HG03196 (cell line): ENCODE measurements around the gene DAB2IP.
"Not testable (repeated sequence)": the region's sequence is repeated elsewhere in the genome, so short reads cannot be mapped to it uniquely, and the experiment has no call there.

Experiments used
- ATAC-seq: cut with Tn5 transposase; IDR thresholded peaks from one replicate; pipeline ENCODE4 v1.9.1; 2021; ENCODE audit not compliant: unreplicated experiment

Gene DAB2IP

DNA sequence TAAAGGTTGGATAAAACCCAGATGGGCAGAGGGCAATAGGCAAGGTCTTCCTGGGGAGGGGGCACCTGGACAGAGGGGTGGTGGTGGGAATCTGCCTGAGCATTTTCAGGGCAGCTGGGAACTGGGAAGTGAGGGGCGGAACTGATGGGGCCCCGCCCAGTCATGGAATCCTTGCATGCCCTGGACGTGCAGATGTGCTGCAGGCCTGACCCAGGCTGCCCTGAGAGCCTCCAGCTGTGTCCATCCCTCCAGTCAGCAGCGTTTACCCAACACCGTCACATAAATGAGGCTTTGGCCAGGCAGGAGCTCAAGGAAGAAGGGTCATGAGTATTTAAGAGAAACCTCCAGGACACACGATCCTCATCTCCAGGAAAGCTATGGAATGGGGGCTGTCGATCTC is 70.3 kb downstream of the DAB2IP start:
- no peak for ATAC-seq

DNA sequence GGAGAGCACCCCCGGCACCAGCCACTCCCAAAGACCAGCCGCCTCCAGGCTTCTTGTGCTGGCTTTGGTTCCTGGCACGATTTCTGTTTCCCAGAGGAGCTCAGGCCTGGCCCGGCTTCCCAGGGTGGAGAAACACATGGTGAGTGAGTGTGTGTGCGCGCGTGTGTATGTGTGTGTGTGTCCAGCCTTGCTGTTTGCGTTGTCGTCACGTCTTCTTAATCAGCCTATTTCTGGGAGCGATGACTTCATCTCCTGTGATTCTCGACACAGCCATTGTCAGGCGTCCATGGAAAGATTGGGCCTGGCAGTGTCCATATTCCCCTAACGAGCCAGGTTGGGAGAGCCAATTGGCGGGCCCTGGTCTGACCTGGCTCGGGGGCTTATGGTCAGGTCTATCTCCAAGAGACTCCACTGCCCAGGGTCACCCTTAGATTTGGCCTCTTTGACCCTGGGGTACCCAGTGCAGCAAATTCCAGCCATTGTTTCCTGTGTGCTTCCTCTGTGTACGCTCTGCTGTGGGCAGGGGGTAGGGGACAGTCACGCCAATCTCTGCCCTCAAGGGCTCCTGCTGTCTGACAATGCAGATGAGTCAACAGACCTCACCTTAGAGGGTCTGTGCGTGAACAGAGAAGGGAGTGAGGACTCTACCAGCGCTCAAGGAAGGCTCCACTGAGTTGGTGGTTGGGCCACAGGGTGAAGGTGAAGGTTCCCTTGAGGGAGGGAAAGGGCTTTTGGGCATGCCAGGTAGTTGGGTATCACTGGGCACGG is 73.8 kb downstream of the DAB2IP start:
- no peak for ATAC-seq

DNA sequence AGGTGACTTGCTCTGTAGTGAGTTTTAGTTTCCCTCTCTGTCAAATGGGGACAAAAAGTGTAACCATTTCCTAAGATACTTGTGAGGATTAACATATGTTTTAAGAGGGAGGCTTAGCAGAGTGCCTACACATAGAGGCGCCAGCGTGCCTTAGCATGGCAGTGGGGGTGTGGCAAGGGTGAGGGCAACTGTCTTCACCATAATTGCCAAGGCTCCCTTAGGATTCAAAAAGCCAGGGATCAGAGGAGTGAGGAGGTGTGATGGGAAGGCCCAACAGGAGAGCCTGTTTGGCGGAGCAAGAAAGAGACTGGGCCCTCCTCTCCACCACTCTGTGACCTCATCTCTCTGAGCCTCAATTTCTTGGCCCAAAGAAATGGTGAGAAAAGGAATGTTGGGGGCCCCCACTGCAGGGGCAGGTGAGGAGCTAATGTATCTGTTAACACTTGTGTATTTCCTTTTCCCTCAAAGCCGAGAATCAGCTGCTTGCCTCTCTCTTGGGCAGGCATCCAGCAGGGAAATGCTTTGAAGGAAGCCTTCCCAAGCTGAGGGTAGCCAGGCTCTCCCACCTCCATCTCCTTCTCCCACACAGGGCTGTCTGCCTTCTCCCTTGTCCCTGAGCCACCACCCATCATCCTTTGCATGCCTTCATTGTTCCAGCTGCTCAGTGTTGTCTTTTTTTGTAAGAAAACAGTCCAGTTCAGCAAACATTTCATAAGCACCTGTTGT is 76.0 kb downstream of the DAB2IP start:
- no peak for ATAC-seq

DNA sequence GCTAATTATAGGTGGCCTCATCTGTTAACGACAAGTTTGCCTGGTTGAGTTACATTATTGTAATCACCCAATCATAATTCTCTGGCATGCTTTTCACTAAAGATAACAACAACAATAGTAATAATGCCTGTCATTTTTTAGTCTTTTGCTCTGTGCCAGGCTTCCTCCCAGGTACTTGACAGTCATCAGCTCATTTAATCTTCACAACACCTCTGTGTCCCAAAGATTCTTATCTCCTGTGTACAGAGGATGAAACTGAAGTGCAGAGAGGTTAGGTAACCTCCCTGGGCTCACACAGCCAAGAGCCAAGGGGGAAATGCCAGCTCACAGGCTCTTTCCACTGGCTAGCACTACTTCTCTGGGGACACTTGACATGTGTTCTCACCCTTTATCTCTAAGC is 77.5 kb downstream of the DAB2IP start:
- ATAC-seq, result no peak

DNA sequence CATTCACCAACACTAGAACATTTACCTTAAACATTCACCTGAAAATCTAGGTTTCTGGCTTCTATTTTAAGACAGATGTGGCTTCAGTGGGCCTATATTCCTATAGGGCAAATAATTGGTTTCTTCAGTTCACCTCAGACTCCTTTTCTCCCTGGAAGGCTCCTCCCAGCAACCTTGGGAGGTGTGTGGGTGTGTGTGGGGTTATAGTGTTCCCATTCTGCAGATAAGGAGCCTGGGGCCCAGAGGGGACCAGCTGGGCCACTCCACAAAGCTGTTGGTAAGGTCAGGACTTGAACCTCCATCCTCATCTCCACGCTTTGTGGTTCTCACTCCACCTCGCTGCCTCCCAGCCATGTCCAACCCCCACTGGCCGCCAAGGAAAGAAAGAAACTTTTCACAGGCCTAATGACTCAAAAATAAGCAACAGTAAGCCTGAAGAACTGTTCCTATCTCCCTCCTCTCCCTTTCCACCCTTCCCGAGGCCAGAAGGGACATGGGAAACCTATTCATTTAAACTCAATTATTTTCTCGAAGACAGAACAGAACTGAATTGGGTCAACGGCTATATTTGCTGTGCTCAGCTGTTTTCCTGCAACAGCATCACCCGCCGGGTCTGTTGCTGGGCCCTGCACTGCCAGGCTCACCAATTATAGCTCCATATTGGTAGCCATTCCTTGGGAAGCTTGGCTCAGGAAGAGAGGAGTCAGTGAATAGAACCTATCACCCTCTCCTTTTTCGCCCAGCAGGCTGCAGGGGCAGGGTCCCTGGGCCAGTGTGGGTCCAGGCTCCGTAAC is 78.5 kb downstream of the DAB2IP start:
- ATAC-seq, result no peak

DNA sequence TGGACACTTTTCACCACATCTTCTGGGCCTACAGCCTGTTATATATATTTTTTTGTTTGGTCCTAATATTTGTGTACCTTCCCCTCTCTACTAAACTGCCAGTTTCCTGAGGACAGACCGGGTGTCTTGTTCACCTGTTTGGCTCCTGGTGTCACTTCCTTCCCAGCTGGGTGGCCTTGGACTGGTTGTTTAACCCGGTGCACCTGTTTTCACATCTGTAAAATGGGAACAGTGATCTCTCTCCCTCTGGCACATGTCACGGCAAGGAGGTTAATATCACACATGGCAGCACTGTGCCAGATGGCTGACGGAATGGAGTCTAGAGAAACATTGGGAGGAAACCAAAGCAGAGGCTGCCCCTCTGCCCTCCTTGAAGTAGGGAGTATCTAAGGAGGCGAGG is 79.7 kb downstream of the DAB2IP start:
- no peak for ATAC-seq

DNA sequence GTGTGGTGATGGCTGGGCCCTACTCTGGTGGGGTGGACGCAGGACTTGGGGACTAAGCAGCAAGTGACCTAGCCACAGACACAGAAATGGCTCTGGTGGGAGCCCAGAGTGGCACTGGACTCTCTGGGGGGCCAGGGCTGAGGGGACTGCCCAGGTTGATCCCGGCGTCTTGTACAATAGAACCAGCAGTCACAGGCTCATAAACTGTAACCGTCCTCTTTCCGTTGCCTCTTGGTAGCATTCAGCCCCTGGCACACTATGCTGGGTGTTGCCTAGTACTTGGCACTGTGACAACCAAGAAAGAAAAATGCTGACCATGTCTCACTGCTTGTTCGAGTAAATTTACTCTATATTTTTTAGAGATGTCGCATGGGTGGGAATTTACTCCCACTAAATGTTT is 80.5 kb downstream of the DAB2IP start:
- ATAC-seq, result no peak

DNA sequence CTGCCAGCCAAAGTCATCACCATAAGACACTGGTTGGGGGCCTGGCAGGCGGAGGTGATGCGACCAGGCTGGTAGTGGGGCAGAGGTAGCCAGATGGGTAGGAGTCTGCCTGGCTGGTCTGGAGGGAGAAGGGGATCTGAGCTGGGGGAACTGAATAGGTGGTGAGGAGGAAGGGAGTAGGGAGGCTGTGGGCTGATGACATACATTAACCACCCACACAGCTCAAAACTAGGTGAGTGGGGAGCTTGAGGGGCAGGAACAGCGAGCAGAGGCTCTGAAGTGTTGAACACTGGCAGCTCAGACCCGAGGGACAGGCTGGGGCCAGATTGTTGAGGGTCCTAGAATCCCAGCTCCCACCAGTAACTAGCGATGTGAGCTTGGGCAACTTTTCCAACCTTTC is 81.0 kb downstream of the DAB2IP start:
- no peak for ATAC-seq

DNA sequence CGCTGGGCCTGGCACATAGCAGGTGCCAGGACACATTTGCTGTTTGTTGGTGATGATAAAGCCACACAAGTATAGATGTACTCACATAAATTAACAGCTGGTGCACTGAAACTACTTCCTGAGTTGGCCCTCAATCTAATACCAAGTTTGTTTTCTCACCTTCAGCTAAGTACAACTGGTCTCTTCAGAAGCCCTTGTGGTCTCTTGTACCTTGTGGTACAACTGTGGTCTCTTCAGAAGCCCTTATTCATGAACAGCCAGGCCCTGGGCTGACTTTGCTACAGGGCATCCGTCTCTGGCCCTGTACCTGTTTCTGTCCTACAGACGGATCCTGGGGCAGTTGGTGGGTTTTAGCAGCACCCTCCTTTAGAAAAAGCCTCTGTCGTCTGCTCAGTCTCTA is 81.5 kb downstream of the DAB2IP start:
- ATAC-seq, result no peak

DNA sequence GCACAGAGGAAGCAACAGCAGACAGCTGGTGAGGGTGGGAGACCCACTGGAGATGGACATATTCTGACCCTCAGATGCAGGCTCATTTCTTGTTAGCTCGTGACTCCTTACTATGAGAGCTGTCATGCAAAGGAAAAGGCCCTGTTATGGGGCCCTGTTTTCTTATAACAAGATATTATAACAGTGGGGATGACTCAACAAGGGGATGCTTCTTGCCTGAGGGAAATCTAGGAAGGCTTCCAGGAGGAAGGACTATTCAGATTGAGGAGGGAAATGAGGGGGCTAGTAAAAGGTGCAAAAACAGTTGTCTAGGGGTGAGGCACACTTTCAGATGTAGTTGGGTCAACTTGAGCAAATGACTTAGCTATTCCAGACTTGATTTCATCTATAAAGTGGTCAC is 83.0 kb downstream of the DAB2IP start:
- no peak for ATAC-seq

DNA sequence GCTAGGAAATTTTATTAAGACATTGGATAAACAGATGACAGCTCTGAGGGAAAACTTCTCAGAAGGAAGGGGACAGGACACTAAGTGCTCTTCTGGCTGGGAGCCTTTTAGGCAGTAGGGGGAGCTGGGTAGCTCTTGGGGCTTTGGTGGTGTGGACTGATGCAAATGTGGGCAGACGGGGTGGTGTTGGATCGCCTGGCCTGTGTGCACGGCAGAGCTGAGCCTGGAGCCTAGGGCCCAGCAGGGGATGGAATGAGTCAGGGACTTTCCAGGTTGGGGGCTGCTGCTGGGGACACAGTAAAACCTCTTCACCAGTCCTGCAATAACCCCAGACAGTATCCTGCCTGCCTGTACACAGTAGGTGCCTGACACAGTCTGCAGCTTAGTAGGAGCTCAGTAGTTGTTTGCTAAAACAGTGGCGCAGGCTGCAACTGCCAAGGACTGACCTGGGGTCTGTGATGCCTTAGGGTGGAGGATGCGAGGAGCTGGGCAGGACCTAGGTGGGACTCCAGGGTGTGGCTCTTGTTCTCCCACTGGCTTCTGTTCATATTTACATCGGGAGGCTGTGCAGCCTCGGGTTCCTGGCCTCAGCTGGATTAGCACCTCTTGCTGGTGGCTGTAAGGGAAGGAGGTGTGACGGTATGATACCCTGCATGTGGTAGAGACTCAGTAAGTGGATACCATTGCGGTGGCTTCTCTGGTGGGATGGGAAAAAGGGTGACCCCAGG is 83.8 kb downstream of the DAB2IP start:
- ATAC-seq, result no peak

DNA sequence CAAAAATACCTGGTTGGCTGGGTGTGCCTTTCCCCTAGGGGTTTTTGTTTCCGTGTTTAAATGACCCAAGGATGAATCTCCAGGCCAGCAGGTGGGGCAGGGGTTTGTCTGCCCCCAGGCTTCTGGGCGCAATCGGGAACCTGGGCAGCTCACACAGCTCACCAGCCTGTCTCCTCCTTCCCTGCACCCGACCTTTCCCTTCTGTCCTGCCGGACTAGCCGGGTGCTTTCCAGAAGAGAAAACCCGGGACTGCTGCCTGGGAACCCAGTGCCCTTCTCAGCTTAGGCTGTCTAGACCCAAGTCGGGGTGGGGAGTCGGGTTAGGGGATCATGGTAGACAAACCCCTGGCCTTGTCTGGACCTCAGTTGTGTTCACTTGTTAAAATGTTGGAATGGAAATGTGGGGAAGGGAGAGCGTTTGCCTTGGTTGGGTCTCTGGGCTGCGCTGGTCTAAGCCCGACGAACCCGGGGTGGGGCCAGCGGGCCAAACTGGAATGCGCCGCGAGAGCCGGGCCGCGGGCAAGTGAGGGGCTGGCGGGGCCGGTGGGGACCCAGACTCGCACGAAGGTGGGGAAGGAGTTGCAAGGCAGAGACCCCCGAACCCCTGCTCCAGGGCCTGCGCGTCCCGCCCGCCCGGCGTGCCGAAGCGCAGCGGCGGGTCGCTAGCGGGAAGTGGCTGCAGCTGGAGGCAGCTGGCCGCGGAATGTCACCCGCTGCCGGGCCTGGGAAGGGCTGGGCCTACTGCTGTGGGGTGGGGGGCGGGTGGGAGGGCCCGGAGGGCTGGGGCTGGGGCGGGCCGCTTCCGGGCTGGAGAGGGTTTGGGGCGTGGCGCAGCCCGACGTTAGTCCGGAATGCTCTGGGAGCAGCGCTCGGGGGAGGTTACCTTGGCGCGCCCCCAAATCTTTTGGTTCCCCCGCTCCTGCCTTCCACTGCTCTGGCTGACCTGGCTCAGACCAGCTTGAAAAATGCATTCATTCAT is 84.6 kb downstream of the DAB2IP start:
- ATAC-seq, result no peak

DNA sequence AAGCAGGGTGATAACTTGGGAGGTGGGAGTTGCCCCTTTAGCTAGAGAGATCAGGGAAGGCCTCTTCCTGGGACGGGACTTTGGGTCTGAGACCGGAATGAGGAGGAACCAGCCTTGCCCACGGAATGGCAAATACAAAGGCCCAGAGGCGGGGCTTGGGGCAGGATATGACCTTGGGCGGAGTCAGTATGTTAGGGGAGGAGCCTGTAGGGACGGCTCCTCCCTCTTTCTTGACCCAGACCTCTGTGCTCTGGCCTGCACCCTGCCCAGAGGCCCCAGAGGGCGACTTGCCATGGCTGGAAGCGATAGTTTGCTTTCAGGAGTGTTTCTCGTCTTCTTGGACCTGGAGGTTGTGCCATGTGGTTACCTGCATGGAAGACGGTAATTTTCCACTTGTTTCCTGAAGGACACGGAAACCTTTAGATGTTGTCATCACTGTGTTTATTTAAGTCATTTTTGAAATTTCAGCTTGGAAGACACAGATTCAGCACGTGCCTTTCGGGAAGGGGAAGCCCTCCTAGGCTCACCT is 85.6 kb downstream of the DAB2IP start:
- no peak for ATAC-seq

DNA sequence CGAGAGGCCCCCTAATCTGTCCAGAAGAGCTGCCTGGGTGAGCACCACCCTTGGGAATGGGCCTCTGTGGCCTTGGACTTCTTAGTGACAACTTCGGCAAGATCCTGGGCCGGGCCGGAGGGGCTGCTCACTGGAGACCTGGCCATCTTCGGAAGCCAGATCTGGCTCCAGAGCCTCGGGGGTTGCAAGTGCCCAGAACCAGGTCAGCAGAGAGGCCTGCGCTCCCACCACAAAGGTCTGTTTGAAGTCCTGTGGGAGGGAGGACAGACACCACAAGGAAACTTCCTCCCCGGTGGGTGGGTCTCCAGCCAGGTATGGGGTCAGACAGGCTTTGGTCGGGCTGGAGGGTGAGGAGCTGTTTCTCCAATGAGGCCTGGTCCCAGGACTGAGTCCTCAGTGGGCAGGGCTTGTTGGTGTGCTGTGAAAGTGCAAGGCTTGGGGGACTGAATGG is 86.1 kb downstream of the DAB2IP start:
- no peak for ATAC-seq

DNA sequence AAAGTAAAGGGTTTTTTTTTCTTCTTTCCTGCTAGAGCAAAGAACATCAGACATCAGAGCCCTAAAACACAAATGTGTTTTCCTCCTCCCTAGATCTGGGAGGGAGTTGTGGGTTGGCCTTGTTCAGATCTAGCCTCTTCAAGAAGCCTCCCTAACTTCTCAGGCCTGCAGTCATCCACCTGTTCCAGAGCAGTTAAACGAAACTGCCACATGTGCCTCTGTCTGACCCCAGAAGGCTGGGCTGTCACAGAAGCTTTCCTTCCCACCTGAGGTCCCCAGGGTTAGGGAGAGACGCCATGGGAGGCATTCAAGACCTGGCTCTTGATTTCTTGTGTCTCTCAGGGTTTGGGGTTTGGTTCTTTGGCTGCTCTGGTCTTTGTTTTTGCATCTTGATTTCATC is 87.0 kb downstream of the DAB2IP start:
- no peak for ATAC-seq

DNA sequence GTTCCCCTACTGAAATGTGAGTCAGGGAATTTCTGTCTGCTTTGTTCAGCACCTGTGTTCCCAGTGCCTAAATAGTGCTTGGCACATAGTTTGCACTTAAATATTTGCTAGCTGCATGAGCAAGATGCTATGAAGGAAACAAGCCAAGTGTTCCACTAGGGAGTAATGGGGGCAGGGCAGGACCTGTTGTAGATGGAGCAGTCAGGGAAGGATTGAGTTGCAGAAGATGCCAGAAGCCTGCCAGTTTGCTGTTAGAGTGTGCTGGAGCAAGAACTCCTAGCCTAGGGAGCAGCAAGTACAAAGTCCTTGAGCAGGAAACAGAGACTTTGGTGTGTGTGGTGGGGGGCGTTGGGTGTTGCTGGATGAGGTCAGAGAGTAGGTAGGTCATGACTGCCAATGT is 87.5 kb downstream of the DAB2IP start:
- ATAC-seq, result no peak

DNA sequence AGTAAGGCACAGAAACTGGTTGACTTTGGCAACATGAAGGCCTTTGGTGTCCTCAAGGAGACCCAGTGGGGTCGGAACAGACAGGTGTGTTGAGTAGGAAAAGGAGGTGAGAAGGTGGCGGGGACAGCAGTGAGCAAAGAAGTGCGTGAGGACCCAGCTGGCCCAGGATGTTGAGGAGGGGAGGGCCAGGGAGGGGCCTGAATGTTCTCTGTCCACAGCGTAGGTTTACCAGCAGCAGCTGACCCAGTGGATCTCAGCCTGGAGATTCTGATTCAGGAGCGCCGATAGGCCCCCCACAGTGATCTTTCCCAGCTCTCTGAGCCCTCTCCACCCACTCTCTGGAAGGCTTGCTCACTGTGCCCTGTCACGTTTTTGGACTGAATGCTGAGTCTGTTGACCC is 88.5 kb downstream of the DAB2IP start:
- ATAC-seq, result no peak

DNA sequence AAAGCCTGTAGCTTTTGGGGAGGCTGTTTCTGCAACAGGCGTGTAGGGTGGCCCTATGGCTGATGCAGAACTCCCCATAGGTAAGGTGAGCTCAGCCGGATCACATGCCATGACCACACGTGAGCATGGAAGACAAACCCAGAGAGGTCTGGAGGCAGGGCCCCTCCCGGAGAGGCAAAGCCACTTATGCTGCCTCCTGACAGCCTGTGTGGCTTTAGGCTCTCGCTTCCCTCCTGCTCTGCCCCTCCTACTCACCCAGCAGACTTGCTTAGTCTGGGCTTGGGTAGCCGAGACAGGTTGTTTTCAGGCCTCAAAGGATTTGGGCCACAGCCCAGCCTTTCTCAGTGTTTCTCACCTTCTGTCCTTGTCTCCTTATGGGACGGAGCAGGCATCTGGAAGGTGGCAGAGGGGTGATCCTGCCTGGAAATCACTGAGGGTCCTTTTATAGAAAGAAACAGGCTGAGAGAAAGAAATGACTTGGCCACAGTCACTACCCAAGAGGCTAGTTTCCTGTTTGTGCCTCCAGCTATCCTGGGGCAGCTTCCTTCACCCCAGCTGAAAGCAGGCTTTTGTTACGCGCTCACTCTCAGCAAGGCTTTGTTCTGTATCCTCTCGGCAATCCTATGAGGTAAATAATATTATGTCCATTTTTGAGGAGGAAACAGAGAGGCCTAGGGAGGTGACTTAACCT is 89.9 kb downstream of the DAB2IP start:
- no peak for ATAC-seq

DNA sequence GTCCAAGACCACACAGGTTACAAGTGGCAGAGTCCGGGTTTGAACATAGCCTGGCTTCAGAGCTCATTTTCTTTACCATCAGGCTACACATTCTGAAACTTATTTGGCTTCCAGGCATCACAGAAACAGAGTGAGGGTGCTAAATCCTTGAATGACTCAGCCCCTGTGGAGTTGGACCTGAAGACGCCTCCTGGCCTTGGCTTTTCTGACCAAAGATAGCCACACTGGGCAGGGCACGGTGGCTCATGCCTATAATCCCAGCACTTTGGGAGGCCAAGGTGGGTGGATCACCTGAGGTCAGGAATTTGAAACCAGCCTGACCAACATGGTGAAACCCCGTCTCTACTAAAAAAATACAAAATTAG is 90.5 kb downstream of the DAB2IP start:
- not testable (repeated sequence) for ATAC-seq
